Osteocyte (in vitro differentiated cells): Measurements from ENCODE around the gene KCTD20. TPM values are rescaled to one million over a fixed set of nuclear protein-coding genes. Genes with fewer than 3 reads are reported as not detected.

ENCODE experiments used
- DNase-seq: peaks from one replicate; pipeline ENCODE4 v3.0.0; 2021; ENCODE audit warnings: mixed read lengths; ENCODE audit not compliant: unreplicated experiment; ENCODE audit errors: extremely low spot score
- H3K27ac Mint-ChIP-seq: one replicate; pipeline ENCODE4 v1.8.0; 2021; ENCODE audit warnings: mild to moderate bottlenecking, mixed read lengths; ENCODE audit not compliant: unreplicated experiment
- H3K27me3 Mint-ChIP-seq: one replicate; pipeline ENCODE4 v1.8.0; 2021; ENCODE audit warnings: mixed read lengths; ENCODE audit not compliant: unreplicated experiment
- H3K36me3 Mint-ChIP-seq: one replicate; pipeline ENCODE4 v1.8.0; 2021; ENCODE audit warnings: mixed read lengths; ENCODE audit not compliant: unreplicated experiment
- H3K4me1 Mint-ChIP-seq: one replicate; pipeline ENCODE4 v1.8.0; 2021; ENCODE audit warnings: mixed read lengths; ENCODE audit not compliant: unreplicated experiment
- H3K4me3 Mint-ChIP-seq: one replicate; pipeline ENCODE4 v1.8.0; 2021; ENCODE audit warnings: mild to moderate bottlenecking, moderate library complexity, mixed read lengths; ENCODE audit not compliant: unreplicated experiment
- H3K9me3 Mint-ChIP-seq: one replicate; pipeline ENCODE4 v1.8.0; 2021; ENCODE audit warnings: mixed read lengths; ENCODE audit not compliant: unreplicated experiment
- total RNA-seq: library from RNA; stranded (reverse); gene quantifications from 2 replicates; pipeline ENCODE4 v1.2.1, GENCODE V29; 2021
- TF ChIP-seq, protein P1 (sequence below): fragments of 200-600 bp; sonication (generic); IDR thresholded peaks from 2 replicates; pipeline ENCODE4 v1.5.0; 2021; ENCODE audit warnings: antibody characterized with exemption, mild to moderate bottlenecking, moderate library complexity

KCTD20 gene
- total RNA-seq, 1 donor from 2014 or later = 76.3 TPM

GRCh38 chr6:36459501-36459900 is 16.7 kb downstream of the KCTD20 start:
- H3K4me3 Mint-ChIP-seq = no peak overlapping the region
- TF ChIP-seq, protein P1, sequence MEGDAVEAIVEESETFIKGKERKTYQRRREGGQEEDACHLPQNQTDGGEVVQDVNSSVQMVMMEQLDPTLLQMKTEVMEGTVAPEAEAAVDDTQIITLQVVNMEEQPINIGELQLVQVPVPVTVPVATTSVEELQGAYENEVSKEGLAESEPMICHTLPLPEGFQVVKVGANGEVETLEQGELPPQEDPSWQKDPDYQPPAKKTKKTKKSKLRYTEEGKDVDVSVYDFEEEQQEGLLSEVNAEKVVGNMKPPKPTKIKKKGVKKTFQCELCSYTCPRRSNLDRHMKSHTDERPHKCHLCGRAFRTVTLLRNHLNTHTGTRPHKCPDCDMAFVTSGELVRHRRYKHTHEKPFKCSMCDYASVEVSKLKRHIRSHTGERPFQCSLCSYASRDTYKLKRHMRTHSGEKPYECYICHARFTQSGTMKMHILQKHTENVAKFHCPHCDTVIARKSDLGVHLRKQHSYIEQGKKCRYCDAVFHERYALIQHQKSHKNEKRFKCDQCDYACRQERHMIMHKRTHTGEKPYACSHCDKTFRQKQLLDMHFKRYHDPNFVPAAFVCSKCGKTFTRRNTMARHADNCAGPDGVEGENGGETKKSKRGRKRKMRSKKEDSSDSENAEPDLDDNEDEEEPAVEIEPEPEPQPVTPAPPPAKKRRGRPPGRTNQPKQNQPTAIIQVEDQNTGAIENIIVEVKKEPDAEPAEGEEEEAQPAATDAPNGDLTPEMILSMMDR = no peak
- no peaks in the 10 kb centered on the region for H3K9me3 Mint-ChIP-seq
- H3K4me1 Mint-ChIP-seq = peaks cover 17% of the 10 kb centered on the region
- H3K27ac Mint-ChIP-seq = no peak overlapping the region
- H3K36me3 Mint-ChIP-seq = peaks cover 8% of the 10 kb centered on the region
- no peak for DNase-seq
- no peaks in the 10 kb centered on the region for H3K27me3 Mint-ChIP-seq

GRCh38 chr6:36460916-36461315 is 18.1 kb downstream of the KCTD20 start:
- H3K27ac Mint-ChIP-seq = no peak overlapping the region
- no peak overlapping the region for H3K4me3 Mint-ChIP-seq
- H3K9me3 Mint-ChIP-seq = no peaks in the 10 kb centered on the region
- no peak for DNase-seq
- TF ChIP-seq, protein P1 = no peak
- peaks cover 8% of the 10 kb centered on the region for H3K36me3 Mint-ChIP-seq
- no peaks in the 10 kb centered on the region for H3K27me3 Mint-ChIP-seq
- peaks cover 19% of the 10 kb centered on the region for H3K4me1 Mint-ChIP-seq

DNA sequence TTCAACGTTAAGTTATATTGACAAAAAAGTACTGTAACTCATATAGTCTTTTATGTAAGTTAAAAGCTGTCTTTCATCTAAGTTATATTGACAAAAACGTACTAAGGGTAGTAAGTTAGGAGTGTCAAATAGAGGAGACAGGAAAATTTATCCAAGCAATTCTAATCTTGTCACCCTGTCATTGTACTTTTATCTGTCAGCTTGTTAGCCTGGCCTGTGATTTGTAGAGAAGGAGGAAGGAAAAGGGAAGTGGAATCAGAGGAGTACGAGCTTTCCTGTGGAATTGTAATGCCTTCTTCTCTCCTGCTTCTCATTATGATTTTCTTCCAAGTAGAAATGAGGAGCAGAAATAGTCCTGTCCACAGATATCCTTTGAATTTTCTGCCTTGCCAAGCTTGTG is 18.8 kb downstream of the KCTD20 start:
- DNase-seq = no peak
- no peak overlapping the region for H3K4me3 Mint-ChIP-seq

GRCh38 chr6:36463676-36464075 is 20.9 kb downstream of the KCTD20 start:
- H3K9me3 Mint-ChIP-seq = no peaks in the 10 kb centered on the region
- TF ChIP-seq, protein P1 = no peak
- peaks cover 19% of the 10 kb centered on the region for H3K4me1 Mint-ChIP-seq
- H3K4me3 Mint-ChIP-seq = no peak overlapping the region
- peaks cover 3% of the 10 kb centered on the region for H3K36me3 Mint-ChIP-seq
- no peak for DNase-seq
- no peaks in the 10 kb centered on the region for H3K27me3 Mint-ChIP-seq
- peak overlapping the region; percentile 31 for H3K27ac Mint-ChIP-seq

More for the DNA sequence above, 18.8 kb downstream of the KCTD20 start:
- H3K27me3 Mint-ChIP-seq = no peaks in the 10 kb centered on the region
- no peak overlapping the region for H3K27ac Mint-ChIP-seq
- H3K4me1 Mint-ChIP-seq = peaks cover 19% of the 10 kb centered on the region
- TF ChIP-seq, protein P1 = no peak
- peaks cover 8% of the 10 kb centered on the region for H3K36me3 Mint-ChIP-seq
- H3K9me3 Mint-ChIP-seq = no peaks in the 10 kb centered on the region

DNA sequence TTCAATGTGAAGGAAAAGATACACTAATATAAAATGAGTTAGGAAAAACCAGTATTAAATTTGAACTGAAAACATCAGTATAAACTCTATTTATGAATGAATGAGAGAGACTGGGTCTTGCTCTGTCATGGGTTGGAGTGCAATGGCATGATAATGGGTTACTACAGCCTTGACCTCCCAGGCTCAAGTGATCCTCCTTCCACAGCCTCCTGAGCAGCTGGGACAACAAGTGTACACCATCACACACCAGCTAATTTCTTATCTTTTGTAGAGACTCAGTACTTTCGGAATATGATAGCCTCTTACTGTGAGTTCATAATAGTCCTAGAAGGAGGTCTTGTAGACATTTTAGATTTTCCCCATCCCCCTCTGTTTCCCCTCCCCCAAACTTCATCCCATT is 21.4 kb downstream of the KCTD20 start:
- H3K36me3 Mint-ChIP-seq = peaks cover 3% of the 10 kb centered on the region
- H3K4me1 Mint-ChIP-seq = peaks cover 22% of the 10 kb centered on the region
- DNase-seq = no peak
- no peaks in the 10 kb centered on the region for H3K9me3 Mint-ChIP-seq
- peak overlapping the region; percentile 31 for H3K27ac Mint-ChIP-seq
- no peak overlapping the region for H3K4me3 Mint-ChIP-seq
- TF ChIP-seq, protein P1 = no peak
- H3K27me3 Mint-ChIP-seq = no peaks in the 10 kb centered on the region
